Stimulated activated CD8-positive, alpha-beta memory T cell treated with anti-CD3 and anti-CD28 coated beads, Interleukin-2, amount 100 ng/mL, for 48 hours (primary cell): ENCODE data around the gene INSIG2.
"Not testable (repeated sequence)": the region's sequence is repeated elsewhere in the genome, so short reads cannot be mapped to it uniquely, and the experiment has no call there.

Experiments used
- DNase-seq, 2 donors: peaks; one replicate each; pipeline ENCODE4 v3.0.0-alpha.2; 2020; ENCODE audit warnings: low read depth in 2 of 2

The INSIG2 gene

GRCh38 chr2:118059919-118060478, 28.3 kb upstream of the INSIG2 start:
- no peak for DNase-seq

GRCh38 chr2:118061135-118061955, 26.9 kb upstream of the INSIG2 start:
- no peak for DNase-seq

GRCh38 chr2:118062048-118062447, 26.2 kb upstream of the INSIG2 start:
- no peak for DNase-seq

- DNase-seq, result no peak
Measured at GRCh38 chr2:118062669-118063068, 25.6 kb upstream of the INSIG2 start.

DNA sequence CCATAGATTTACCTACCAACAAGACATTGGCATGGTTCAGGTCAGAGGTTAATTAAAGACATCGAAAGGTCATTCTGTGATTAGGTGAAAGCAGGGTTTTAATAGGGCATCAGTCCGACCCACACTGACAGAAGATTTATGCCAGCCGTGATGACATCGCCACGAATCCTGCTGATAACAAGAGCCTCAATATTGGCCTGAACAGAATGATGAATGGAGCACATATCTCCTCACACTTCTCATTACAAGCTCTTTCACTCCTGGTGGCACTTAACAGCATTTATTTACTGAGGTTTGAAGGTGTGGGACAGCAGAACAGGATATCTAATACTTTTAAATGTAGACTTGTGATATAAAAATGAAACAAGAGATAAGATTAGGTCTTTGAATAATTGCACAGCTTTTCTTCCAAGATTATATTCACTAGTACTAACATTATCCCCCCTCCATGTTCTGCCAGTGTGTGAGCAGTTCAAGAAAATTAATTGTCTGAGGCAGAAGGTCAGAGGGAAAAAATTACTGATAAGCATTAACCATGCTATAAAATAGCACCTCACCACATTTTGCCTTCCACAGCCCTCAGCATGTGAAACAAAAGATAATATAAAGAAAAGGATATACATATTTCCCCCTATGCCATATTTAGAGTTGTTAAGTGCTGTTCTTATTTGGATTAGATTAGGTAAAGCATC, 23.1 kb upstream of the INSIG2 start:
- no peak for DNase-seq

- no peak for DNase-seq
Measured at GRCh38 chr2:118065921-118066511, 22.3 kb upstream of the INSIG2 start.

- no peak for DNase-seq
Measured at GRCh38 chr2:118077636-118078247, 10.5 kb upstream of the INSIG2 start.

DNA sequence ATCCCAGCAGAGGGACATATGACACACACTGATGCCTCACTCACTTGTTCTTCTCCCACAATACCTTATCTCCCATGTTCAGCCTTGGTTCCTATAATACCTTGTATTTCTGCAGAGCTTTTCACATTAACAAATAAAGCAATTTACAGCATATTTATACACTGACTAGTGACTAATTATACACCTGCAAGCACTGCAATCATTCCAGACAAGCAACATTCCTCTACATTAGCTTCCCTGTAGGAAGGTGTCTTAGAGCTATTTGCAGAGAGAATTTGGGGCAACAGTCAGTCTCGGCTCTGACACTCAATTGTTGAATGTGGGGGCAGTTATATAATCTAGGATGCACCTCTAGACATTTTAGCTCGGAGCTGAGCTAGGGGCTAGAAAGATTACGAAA, 9.5 kb upstream of the INSIG2 start:
- DNase-seq, result no peak

DNA sequence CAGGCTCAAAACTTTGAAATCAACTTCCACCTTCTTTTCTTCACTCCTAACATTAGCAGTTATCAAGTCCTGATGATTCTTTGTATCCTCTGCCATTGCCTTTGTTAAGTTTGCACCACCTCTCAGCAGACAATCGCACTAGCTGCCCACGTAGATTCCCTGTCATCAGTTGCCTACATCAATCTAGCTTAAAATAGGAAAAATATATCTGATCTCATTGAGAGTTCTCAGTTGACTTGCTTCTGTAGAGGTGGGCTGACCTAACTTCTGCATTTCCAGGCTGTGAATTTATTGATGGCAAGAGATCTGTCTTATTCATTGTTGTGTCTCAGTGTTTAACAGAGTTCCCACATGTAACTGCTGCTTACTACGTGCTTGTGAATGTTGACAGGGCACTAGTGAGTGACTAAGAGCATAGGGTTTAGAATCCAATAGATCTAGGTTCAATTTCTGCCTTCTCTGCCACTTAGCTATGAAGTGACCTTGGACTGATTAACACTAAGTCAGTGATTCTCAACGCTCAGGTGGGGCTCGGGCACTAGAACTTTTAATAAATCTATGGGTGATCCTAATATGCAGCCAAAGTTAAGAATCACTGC, 3.7 kb upstream of the INSIG2 start:
- DNase-seq, result no peak

GRCh38 chr2:118085173-118086023, 2.9 kb upstream of the INSIG2 start:
- no peak for DNase-seq

- no peak for DNase-seq
Measured at GRCh38 chr2:118086024-118086633, 2.1 kb upstream of the INSIG2 start.

GRCh38 chr2:118089139-118089800, 999 bp downstream of the INSIG2 start:
- DNase-seq, result peak in 1 of 2 donors; percentile 1

GRCh38 chr2:118090387-118091139, 2.3 kb downstream of the INSIG2 start:
- DNase-seq, result no peak

GRCh38 chr2:118091140-118091478, 2.8 kb downstream of the INSIG2 start:
- no peak for DNase-seq

DNA sequence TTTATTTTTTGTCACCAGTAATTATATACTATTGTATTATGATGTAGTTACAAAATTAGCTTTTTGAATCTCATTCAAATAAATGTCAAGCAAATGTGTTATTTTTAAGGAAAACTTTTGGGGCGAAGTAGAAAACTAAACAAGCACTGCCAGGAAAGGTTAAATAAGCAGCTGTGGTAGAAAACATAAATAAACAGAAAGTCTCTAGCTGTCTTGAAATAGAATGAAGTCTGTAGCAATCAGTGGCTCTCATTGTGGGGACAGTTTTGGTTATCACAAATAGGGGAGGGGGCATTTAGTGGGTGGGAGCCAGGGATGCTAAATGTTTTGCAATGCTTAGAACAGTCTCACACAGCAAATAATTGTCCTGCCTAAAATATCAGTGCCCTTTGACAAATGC, 3.4 kb downstream of the INSIG2 start:
- no peak for DNase-seq

- DNase-seq, result not testable (repeated sequence)
Measured at GRCh38 chr2:118094102-118094501, 5.8 kb downstream of the INSIG2 start.

- no peak for DNase-seq
Measured at GRCh38 chr2:118094503-118094902, 6.2 kb downstream of the INSIG2 start.

DNA sequence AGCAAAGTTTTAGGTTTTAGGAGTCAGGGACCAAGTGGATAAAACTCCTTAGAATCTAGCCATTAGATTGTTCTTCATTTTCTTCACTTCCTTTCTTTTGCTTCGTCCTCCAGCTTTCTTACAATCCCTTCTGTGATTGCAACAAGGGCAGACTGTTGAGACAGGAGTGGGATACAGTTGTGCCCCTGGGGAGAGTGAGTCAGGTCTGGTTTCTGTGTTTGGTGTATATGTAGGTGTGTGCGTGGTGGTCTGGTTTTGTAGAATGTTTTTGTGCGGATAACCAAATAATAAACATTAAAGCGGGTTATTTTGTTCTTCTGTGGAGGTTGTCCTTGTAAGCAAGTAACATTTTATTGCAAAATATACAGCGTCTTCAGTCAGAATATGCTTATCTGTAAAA, 7.3 kb downstream of the INSIG2 start:
- no peak for DNase-seq

DNA sequence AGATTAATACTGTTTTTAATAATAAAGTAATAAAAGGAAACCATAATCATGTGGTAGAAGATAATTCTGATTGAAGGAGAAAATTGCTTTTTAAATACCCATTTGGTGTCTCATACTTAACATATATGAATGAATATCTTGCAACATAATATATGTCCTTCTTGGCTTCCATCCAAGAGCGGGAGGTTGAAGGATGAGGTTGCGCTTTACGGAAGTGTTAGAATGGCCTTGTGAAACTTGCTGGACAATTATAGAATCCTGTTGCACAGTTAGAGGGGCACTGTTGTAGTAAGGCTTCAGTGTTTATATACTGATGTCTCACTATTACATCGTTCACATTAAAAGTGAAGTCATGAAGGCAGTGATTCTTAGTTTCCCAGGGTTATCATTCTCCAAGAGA, 9.4 kb downstream of the INSIG2 start:
- no peak for DNase-seq
